OCI-LY3 (cell line): ENCODE data around the gene STK32B.

Experiments
- EZH2phosphoT487 ChIP-seq: fragments of 200-600 bp; shearing (Covaris generic); IDR thresholded peaks from 2 replicates; pipeline ENCODE4 v1.6.1; 2018; ENCODE audit warnings: antibody characterized with exemption, mixed run types, low read depth
- TF ChIP-seq, protein P1 (sequence below): fragments of 200-600, 300-600 bp; sonication (generic); IDR thresholded peaks from 2 replicates; pipeline ENCODE4 v1.5.1; 2014; ENCODE audit warnings: antibody characterized with exemption, low read length, low read depth

DNA sequence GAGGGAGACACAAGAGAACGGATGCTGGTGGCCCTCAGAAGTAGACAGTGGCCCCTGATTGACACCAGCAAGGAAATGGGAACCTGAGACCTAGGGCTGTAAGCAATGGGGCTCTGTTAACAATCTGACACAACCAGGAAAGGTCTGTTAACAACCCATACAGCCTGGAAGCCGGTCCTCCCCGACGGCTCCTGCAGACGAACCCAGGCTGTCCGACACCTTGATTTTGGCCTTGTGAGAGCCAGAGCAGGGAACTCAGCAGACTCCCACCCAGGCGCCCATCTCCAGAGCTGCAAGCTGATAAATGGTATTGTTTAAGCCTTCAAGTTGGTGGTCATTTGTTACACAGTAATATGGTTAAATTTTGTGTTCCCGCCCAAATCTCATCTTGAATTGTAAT, 21.8 kb upstream of the STK32B start:
- TF ChIP-seq, protein P1, sequence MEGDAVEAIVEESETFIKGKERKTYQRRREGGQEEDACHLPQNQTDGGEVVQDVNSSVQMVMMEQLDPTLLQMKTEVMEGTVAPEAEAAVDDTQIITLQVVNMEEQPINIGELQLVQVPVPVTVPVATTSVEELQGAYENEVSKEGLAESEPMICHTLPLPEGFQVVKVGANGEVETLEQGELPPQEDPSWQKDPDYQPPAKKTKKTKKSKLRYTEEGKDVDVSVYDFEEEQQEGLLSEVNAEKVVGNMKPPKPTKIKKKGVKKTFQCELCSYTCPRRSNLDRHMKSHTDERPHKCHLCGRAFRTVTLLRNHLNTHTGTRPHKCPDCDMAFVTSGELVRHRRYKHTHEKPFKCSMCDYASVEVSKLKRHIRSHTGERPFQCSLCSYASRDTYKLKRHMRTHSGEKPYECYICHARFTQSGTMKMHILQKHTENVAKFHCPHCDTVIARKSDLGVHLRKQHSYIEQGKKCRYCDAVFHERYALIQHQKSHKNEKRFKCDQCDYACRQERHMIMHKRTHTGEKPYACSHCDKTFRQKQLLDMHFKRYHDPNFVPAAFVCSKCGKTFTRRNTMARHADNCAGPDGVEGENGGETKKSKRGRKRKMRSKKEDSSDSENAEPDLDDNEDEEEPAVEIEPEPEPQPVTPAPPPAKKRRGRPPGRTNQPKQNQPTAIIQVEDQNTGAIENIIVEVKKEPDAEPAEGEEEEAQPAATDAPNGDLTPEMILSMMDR, result no peak
- no peak for TF ChIP-seq EZH2phosphoT487
